ENCODE results near the gene IL17RA.

GRCh38 chr22:17083811-17084441 lies 874 bp upstream of the IL17RA start:
- TF ChIP-seq CTCF (IDR thresholded peaks at IDR 0.05) (no peak), POLR2AphosphoS5 (IDR thresholded peaks at IDR 0.05) (no peak), POLR2A (IDR thresholded peaks at IDR 0.05) (no peak)
